Measurements from ENCODE around the gene HRH4.

The HRH4 gene

DNA sequence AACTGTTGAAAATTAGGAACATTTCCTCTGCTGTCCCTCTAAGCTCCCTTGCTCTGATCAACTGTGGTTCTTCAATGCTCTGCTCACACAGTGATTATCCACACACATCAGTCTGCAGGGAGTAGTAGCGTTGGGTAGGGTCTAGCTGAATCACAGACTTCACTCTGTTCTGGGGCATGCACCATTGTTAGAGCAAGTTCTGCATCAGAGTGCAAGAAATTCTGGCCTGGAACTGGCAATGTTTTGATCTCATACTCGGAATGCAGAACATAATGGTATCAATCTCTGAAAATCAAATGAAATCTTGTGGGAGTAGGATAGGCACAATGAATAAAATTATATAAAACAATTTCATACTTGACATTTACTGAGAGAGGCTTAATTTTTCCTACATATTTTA lies 55.3 kb downstream of the HRH4 start:
- no peak for DNase-seq

GRCh38 chr18:24516261-24516660 lies 55.8 kb downstream of the HRH4 start:
- no peak for DNase-seq

DNA sequence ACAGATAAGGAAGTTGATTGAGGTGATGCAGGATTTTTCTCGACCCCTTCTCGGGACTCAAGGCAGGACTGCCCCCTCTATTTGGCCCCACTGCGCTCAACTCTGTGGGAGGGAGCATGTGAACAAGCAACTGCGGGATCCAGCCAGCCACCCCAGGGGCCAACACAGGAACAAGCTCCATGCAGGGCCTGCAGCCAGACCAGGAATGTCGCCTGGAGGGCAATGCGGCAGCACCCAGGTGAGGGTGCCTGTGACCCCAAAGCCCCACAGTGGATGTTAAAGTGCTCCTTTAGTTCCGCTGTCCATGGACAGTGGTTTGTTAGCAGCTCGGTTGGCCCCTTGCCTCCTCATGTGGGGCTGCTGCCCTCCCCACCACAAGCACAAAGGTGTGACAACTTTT lies 57.1 kb downstream of the HRH4 start:
- no peak for DNase-seq

DNA sequence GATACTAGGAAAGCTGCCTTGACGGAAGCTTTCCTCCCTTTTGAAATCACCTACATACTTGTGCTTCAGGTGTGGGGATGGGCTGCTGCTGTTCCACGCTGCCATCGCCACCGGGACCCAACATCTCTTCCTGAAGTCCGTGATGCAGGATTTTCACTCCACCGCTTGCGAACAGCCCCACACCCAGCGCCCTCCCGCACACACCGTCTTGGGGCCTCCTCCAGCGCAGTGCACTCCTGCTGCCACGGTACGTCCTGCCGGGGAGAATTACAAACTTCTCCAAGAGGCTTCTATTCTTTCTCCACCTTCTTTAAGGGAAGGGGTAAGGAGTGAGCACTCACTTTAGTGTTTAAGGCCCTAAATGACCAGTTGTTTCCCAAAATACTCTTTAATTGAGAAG lies 58.2 kb downstream of the HRH4 start:
- no peak for DNase-seq

All from SIG-M5 (cell line).